ENCODE data around the gene PEMT. TPM values are rescaled to one million over a fixed set of nuclear protein-coding genes. Genes with fewer than 3 reads are reported as not detected.

Gene PEMT
- total RNA-seq, 4 donors from 2014 or later: 52.5 to 76.1 (median 62.6) TPM

DNA sequence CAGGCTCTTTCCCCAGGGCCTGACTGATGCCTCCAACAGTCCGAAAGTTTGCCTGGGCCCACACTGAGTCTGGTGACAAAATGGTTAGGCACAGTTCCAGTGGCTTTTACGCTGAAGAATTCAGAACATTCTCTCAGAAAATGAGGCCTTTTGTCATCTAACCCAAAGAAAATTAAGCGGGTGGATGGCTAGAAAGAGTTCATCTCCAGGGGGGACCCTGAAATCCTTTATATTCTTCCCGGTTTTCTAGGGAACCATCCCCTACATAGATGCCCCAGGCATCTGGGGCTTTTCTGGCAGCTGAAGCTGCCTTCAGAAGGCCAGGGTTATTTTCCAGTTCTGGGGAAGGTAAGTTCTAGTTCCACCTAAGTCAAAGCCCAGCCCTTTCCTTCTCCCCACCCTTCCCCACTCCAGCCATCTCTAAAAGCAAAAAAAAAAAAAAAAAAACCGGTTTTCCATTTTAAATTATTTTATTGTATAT, 97.5 kb downstream of the PEMT start:
- Histone ChIP-seq H3K4me1 (peaks cover 7 to 18% of the 10 kb centered on the region in 2 donors), H3K36me3 (peaks cover 18 to 21% of the 10 kb centered on the region in 2 donors), H3K27me3 (no peaks in the 10 kb centered on the region), H3K4me3 (replicated peaks in 1 of 3) (peak overlapping the region in 1 of 3 donors; percentile 76), H3K27ac (peak overlapping the region; percentile 85 to 96 (median 86)), H3K9me3 (no peaks in the 10 kb centered on the region)
- no peak for DNase-seq
- WGBS, 2 donors: 79 to 81% methylated on average over 5 of the region's 5 CpGs
- TF ChIP-seq POLR2A (IDR thresholded peaks at IDR 0.05): no peak
- TF ChIP-seq, protein P1, sequence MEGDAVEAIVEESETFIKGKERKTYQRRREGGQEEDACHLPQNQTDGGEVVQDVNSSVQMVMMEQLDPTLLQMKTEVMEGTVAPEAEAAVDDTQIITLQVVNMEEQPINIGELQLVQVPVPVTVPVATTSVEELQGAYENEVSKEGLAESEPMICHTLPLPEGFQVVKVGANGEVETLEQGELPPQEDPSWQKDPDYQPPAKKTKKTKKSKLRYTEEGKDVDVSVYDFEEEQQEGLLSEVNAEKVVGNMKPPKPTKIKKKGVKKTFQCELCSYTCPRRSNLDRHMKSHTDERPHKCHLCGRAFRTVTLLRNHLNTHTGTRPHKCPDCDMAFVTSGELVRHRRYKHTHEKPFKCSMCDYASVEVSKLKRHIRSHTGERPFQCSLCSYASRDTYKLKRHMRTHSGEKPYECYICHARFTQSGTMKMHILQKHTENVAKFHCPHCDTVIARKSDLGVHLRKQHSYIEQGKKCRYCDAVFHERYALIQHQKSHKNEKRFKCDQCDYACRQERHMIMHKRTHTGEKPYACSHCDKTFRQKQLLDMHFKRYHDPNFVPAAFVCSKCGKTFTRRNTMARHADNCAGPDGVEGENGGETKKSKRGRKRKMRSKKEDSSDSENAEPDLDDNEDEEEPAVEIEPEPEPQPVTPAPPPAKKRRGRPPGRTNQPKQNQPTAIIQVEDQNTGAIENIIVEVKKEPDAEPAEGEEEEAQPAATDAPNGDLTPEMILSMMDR (IDR thresholded peaks at IDR 0.05): no peak
- intact Hi-C loops (cut with DNase I): no loop called here

GRCh38 chr17:17493249-17493985, 98.1 kb downstream of the PEMT start:
- TF ChIP-seq POLR2A (IDR thresholded peaks at IDR 0.05): peak in 1 of 2 donors; percentile 7
- TF ChIP-seq, protein P1 (IDR thresholded peaks at IDR 0.05): no peak
- H3K36me3 ChIP-seq: peaks cover 18 to 24% of the 10 kb centered on the region in 2 donors
- H3K4me1 ChIP-seq: peaks cover 7 to 18% of the 10 kb centered on the region in 2 donors
- peak overlapping the region; percentile 85 to 96 (median 86) for H3K27ac ChIP-seq
- H3K27me3 ChIP-seq: no peaks in the 10 kb centered on the region
- no peaks in the 10 kb centered on the region for H3K9me3 ChIP-seq
- peak overlapping the region in 1 of 3 donors; percentile 76 for H3K4me3 ChIP-seq (replicated peaks in 1 of 3)
- DNase-seq: peak; percentile 63 to 65
- intact Hi-C loops (cut with DNase I): no loop called here
- 74 to 75% methylated on average over 15 of the region's 15 CpGs for WGBS, 2 donors

- Histone ChIP-seq H3K27me3 (no peaks in the 10 kb centered on the region), H3K27ac (peak overlapping the region in 1 of 3 donors; percentile 96), H3K9me3 (no peaks in the 10 kb centered on the region), H3K4me1 (peaks cover 7 to 18% of the 10 kb centered on the region in 2 donors), H3K36me3 (peaks cover 24% of the 10 kb centered on the region in 2 donors), H3K4me3 (replicated peaks in 1 of 3) (no peak overlapping the region)
- intact Hi-C loops (cut with DNase I): no loop called here
- TF ChIP-seq POLR2A (IDR thresholded peaks at IDR 0.05): no peak
- TF ChIP-seq, protein P1 (IDR thresholded peaks at IDR 0.05): no peak
- 90 to 92% methylated on average over 9 of the region's 9 CpGs for WGBS, 2 donors
- DNase-seq: no peak
Observed at GRCh38 chr17:17492571-17492970, 98.9 kb downstream of the PEMT start.

- Histone ChIP-seq H3K36me3 (peaks cover 26 to 28% of the 10 kb centered on the region in 2 donors), H3K4me1 (peaks cover 7 to 16% of the 10 kb centered on the region in 2 donors), H3K9me3 (no peaks in the 10 kb centered on the region), H3K27me3 (no peaks in the 10 kb centered on the region), H3K4me3 (replicated peaks in 1 of 3) (no peak overlapping the region), H3K27ac (no peak overlapping the region)
- DNase-seq: no peak
- 84 to 85% methylated on average over 11 of the region's 11 CpGs for WGBS, 2 donors
- TF ChIP-seq, protein P1 (IDR thresholded peaks at IDR 0.05): no peak
- TF ChIP-seq POLR2A (IDR thresholded peaks at IDR 0.05): no peak
- intact Hi-C loops (cut with DNase I): no loop called here
Observed at GRCh38 chr17:17492085-17492484, 99.4 kb downstream of the PEMT start.

GRCh38 chr17:17491546-17491988, 99.9 kb downstream of the PEMT start:
- Histone ChIP-seq H3K4me3 (replicated peaks in 1 of 3) (no peak overlapping the region), H3K36me3 (peaks cover 26 to 28% of the 10 kb centered on the region in 2 donors), H3K27me3 (no peaks in the 10 kb centered on the region), H3K4me1 (peaks cover 5 to 13% of the 10 kb centered on the region in 2 donors), H3K27ac (no peak overlapping the region), H3K9me3 (no peaks in the 10 kb centered on the region)
- intact Hi-C loops (cut with DNase I): no loop called here
- DNase-seq: no peak
- TF ChIP-seq, protein P1 (IDR thresholded peaks at IDR 0.05): no peak
- TF ChIP-seq POLR2A (IDR thresholded peaks at IDR 0.05): no peak
- 89 to 95% methylated on average over 17 of the region's 17 CpGs for WGBS, 2 donors
